Spleen (tissue), 7 donors: ENCODE results near the gene CASTOR1.

Experiments
- CTCF ChIP-seq, 11 experiments: fragments of 200-600 bp in 7 of 11; fragments of 450-650 bp in 4 of 11; sonication (generic) in 4 of 11; IDR thresholded peaks in 8 of 11; conservative IDR thresholded peaks in 3 of 11; 1 replicate in 7 of 11; 2 replicates in 4 of 11; pipeline versions ENCODE4 v1.4.0 to v1.8.0; 2016 to 2021; ENCODE audit warnings: antibody characterized with exemption in 11 of 11, inconsistent platforms in 4 of 11, mild to moderate bottlenecking in 1 of 11
- POLR2A ChIP-seq, 3 donors: fragments of 450-650 bp; IDR thresholded peaks; one replicate each; pipeline ENCODE4 v1.5.1; 2017; ENCODE audit warnings: antibody characterized with exemption in 3 of 3, mild to moderate bottlenecking in 1 of 3
- POLR2AphosphoS5 ChIP-seq, 3 donors: sonication (generic); formaldehyde crosslinking; IDR thresholded peaks; one replicate each; pipeline ENCODE4 v1.5.1; 2017; ENCODE audit warnings: antibody characterized with exemption in 3 of 3
- donor health status: DM: no; HTN: no; CAD: no; lungs with moderate emphysema.
- donor health status: DM: no; HTN: no; CAD: no.
- donor health status: DM: no; HTN: no; CAD: no.

DNA sequence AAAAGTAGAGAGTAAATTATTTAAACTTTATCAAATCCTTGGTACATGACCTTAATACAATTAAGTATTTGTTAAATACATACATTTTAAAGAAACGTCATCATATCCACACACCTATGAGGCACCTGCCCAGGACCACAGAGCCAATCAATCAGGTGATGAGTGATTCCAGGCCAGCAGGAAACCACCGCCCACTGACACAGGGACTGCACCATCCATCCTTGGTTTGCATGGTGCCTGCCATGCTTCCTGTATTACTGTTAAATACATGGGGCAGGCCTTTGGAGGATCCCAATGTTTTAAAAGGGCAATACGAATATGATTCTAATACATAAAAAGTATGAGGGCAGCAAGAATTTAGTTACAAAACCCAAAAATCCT lies 44.4 kb upstream of the CASTOR1 start:
- TF ChIP-seq POLR2AphosphoS5 (IDR thresholded peaks at IDR 0.05) (no peak), CTCF (IDR thresholded peaks at IDR 0.05 in 8 of 11, conservative IDR thresholded peaks at IDR 0.05 in 3 of 11) (no peak), POLR2A (IDR thresholded peaks at IDR 0.05) (no peak)
